Measurements from ENCODE around the gene ELF5. TPM values are rescaled to one million over a fixed set of nuclear protein-coding genes. Genes with fewer than 3 reads are reported as not detected.

The ELF5 gene
- total and polyA plus RNA-seq, 2 donors (not counting 1 experiment from before 2014, with no cell fraction given) = not detected

DNA sequence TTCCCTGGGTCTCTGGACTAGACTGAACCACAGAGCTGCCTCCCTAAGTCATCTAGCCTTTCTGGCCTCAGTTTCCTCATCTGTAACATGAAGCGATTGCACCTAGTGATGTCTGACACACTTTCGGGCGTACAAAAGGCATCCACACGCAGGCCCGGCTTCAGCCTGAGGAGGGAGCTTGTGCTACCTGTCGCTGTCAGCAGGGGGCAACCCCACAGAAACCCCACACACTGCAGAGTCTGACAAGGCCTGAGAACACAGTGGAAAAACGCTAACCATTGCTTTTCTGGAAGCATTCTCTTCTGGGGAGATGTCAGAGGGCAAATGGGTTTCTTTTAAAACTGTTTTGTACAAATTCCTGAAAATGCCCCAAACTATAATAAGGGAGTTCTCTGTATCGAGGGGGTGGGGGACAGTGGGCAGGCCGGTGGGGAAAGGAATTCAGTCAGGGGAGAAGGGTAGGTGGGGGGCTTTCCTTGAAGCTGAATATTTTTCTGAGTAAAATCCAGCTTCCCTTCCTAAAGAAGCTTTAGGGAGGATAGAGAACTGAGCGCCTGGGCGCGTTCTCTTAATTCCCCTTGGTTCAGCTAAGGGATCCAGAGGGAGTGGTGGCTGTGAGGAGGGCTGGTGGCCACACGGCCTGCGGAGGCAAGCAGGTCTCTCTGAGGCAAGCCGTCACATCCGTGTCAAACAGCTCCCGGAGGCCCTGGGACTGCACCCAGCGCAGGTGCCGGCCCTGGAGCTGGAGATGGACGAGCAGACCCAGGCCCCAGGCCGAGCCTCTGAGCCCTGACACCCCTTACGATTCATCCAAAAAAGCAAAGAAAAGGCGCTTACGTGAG lies 533 bp downstream of the ELF5 start:
- Histone ChIP-seq H3K27me3 (ENCODE audit: control insufficient read depth, insufficient read depth, low read length) (no peaks in the 10 kb centered on the region), H3K9ac (ENCODE audit: insufficient read depth, low read length) (no peak overlapping the region), H3K79me2 (ENCODE audit: control insufficient read depth, insufficient read depth, low read length) (no peaks in the 10 kb centered on the region), H3K4me2 (ENCODE audit: extremely low read depth, insufficient read depth, low read length) (no peak overlapping the region), H3K27ac (ENCODE audit: insufficient read depth, low read length) (no peak overlapping the region), H4K20me1 (ENCODE audit: control insufficient read depth, extremely low read depth, insufficient read depth, low read length) (no peaks in the 10 kb centered on the region), H3K36me3 (ENCODE audit: control insufficient read depth, insufficient read depth, low read length) (no peaks in the 10 kb centered on the region), H3K4me1 (ENCODE audit: control insufficient read depth, extremely low read depth, insufficient read depth, low read length) (no peaks in the 10 kb centered on the region), H3K4me3 (replicated peaks in 1 of 4; ENCODE audit: control extremely low read depth in 1 of 4, insufficient read depth in 1 of 4, low read depth in 3 of 4, low read length in 4 of 4) (no peak overlapping the region), H3K9me3 (ENCODE audit: control insufficient read depth, insufficient read depth, low read depth, low read length) (no peaks in the 10 kb centered on the region), H2AFZ (ENCODE audit: low read length) (no peak overlapping the region)
- DNase-seq (ENCODE audit: low read depth in 2 of 2) = peak; percentile 33 to 52
- TF ChIP-seq, protein P1, sequence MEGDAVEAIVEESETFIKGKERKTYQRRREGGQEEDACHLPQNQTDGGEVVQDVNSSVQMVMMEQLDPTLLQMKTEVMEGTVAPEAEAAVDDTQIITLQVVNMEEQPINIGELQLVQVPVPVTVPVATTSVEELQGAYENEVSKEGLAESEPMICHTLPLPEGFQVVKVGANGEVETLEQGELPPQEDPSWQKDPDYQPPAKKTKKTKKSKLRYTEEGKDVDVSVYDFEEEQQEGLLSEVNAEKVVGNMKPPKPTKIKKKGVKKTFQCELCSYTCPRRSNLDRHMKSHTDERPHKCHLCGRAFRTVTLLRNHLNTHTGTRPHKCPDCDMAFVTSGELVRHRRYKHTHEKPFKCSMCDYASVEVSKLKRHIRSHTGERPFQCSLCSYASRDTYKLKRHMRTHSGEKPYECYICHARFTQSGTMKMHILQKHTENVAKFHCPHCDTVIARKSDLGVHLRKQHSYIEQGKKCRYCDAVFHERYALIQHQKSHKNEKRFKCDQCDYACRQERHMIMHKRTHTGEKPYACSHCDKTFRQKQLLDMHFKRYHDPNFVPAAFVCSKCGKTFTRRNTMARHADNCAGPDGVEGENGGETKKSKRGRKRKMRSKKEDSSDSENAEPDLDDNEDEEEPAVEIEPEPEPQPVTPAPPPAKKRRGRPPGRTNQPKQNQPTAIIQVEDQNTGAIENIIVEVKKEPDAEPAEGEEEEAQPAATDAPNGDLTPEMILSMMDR (conservative IDR thresholded peaks at IDR 0.05 in 1 of 2, IDR thresholded peaks at IDR 0.05 in 1 of 2; ENCODE audit: low read depth in 1 of 2, low read length in 2 of 2) = peak; percentile 53 to 91
- no peak for TF ChIP-seq EZH2 (IDR thresholded peaks at IDR 0.05; ENCODE audit: low read length, missing control alignments)

DNA sequence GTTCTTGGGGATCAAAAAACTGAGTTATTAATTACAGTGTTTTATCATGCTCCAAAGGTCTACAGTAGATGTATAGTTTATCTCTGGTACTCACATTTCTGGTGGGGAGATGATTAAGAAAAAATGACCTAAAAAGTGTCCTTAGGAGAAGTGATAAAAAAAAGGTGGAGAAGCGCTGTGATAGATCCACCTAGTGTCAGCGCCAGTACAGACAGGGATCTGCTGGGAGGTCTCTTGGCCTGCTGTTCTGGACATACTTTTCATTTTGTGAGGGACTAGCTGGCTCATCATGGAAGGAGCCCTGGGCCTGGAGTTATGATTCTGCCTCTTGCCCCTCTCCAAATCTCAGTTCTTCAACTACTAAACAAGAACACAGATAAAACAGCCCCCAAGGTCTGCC lies 2.9 kb downstream of the ELF5 start:
- Histone ChIP-seq H3K27ac (ENCODE audit: insufficient read depth, low read length) (no peak overlapping the region), H3K79me2 (ENCODE audit: control insufficient read depth, insufficient read depth, low read length) (no peaks in the 10 kb centered on the region), H3K27me3 (ENCODE audit: control insufficient read depth, insufficient read depth, low read length) (no peaks in the 10 kb centered on the region), H3K4me3 (replicated peaks in 1 of 4; ENCODE audit: control extremely low read depth in 1 of 4, insufficient read depth in 1 of 4, low read depth in 3 of 4, low read length in 4 of 4) (no peak overlapping the region), H3K9me3 (ENCODE audit: control insufficient read depth, insufficient read depth, low read depth, low read length) (no peaks in the 10 kb centered on the region), H3K9ac (ENCODE audit: insufficient read depth, low read length) (no peak overlapping the region), H2AFZ (ENCODE audit: low read length) (no peak overlapping the region), H3K4me1 (ENCODE audit: control insufficient read depth, extremely low read depth, insufficient read depth, low read length) (no peaks in the 10 kb centered on the region), H4K20me1 (ENCODE audit: control insufficient read depth, extremely low read depth, insufficient read depth, low read length) (no peaks in the 10 kb centered on the region), H3K36me3 (ENCODE audit: control insufficient read depth, insufficient read depth, low read length) (no peaks in the 10 kb centered on the region), H3K4me2 (ENCODE audit: extremely low read depth, insufficient read depth, low read length) (no peak overlapping the region)
- TF ChIP-seq, protein P1 (conservative IDR thresholded peaks at IDR 0.05 in 1 of 2, IDR thresholded peaks at IDR 0.05 in 1 of 2; ENCODE audit: low read depth in 1 of 2, low read length in 2 of 2) = no peak
- TF ChIP-seq EZH2 (IDR thresholded peaks at IDR 0.05; ENCODE audit: low read length, missing control alignments) = no peak
- DNase-seq (ENCODE audit: low read depth in 2 of 2) = no peak

DNA sequence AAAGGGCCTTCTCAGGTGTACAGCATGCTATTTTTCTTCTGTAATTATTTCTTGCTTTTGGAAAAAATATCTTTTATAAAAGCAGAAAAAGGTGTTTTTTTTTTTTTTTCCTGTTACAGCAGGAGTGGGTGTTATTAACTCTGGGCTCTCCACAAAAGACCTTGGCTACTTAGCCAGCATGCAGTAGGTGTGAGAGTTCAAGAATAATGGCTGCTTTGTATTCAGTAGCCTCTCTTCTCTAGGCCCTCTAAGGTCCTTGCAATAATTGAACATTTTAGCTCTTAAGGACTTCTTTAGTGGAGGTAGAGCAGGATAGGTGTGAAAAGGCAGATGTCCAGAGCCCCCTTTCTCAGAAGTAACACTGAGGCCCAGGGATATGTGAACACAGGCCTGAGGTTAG lies 3.4 kb downstream of the ELF5 start:
- Histone ChIP-seq H3K9me3 (ENCODE audit: control insufficient read depth, insufficient read depth, low read depth, low read length) (no peaks in the 10 kb centered on the region), H3K27me3 (ENCODE audit: control insufficient read depth, insufficient read depth, low read length) (no peaks in the 10 kb centered on the region), H2AFZ (ENCODE audit: low read length) (no peak overlapping the region), H3K36me3 (ENCODE audit: control insufficient read depth, insufficient read depth, low read length) (no peaks in the 10 kb centered on the region), H3K4me2 (ENCODE audit: extremely low read depth, insufficient read depth, low read length) (no peak overlapping the region), H3K27ac (ENCODE audit: insufficient read depth, low read length) (no peak overlapping the region), H3K9ac (ENCODE audit: insufficient read depth, low read length) (no peak overlapping the region), H3K79me2 (ENCODE audit: control insufficient read depth, insufficient read depth, low read length) (no peaks in the 10 kb centered on the region), H3K4me3 (replicated peaks in 1 of 4; ENCODE audit: control extremely low read depth in 1 of 4, insufficient read depth in 1 of 4, low read depth in 3 of 4, low read length in 4 of 4) (no peak overlapping the region), H3K4me1 (ENCODE audit: control insufficient read depth, extremely low read depth, insufficient read depth, low read length) (no peaks in the 10 kb centered on the region), H4K20me1 (ENCODE audit: control insufficient read depth, extremely low read depth, insufficient read depth, low read length) (no peaks in the 10 kb centered on the region)
- TF ChIP-seq EZH2 (IDR thresholded peaks at IDR 0.05; ENCODE audit: low read length, missing control alignments) = no peak
- TF ChIP-seq, protein P1 (conservative IDR thresholded peaks at IDR 0.05 in 1 of 2, IDR thresholded peaks at IDR 0.05 in 1 of 2; ENCODE audit: low read depth in 1 of 2, low read length in 2 of 2) = no peak
- DNase-seq (ENCODE audit: low read depth in 2 of 2) = no peak
